ENCODE data around the gene PDIA6. TPM values are rescaled to one million over a fixed set of nuclear protein-coding genes. Genes with fewer than 3 reads are reported as not detected.

Gene PDIA6
- total and polyA plus RNA-seq, 9 of the 15 experiments (the other 6 are each of a cell fraction or from before 2014, with no cell fraction given), result 166 to 268 (median 229) TPM

DNA sequence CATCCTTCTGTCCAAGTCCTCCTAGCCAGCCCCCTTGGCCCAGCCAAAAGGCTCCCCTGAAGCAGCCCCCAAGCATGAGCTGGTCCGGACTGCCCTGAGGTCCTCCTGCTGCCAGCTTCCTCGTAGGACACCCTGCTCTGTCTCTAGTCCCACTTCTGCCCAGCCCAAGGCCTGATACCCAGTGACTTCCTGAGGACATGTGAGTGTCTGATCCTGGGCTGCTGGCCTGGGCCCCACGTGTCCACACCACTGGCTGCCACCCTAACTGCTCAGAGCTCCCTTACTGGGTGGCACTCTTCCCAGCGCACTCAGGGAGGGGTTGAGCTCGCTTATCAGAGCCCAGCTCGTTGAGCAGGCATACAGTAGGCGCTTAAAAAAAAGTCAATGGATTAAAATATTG lies 34.4 kb upstream of the PDIA6 start:
- no peak overlapping the region for H2AFZ ChIP-seq (ENCODE audit: low read depth, low read length)
- in situ Hi-C loops (cut with MboI) (loop anchor here (25.0 kb wide), 1 partner anchor 565 kb away; no protein-coding TSS in a partner anchor), intact Hi-C loops (cut with micrococcal nuclease) (no loop called here)
- H3K36me3 ChIP-seq (ENCODE audit: control insufficient read depth, insufficient read depth, low read length), result no peaks in the 10 kb centered on the region
- H3K9me3 ChIP-seq (replicated peaks; ENCODE audit: control insufficient read depth, insufficient read depth, low read depth, low read length), result no peaks in the 10 kb centered on the region
- peaks cover 9 to 49% of the 10 kb centered on the region in 2 experiments for H3K27me3 ChIP-seq (ENCODE audit: control insufficient read depth in 2 of 2, insufficient read depth in 2 of 2, low read length in 2 of 2)
- H3K4me3 ChIP-seq, result no peak overlapping the region
- BruUV-seq (replicated peaks), result no TSS peak
- FAIRE-seq (no peak), ATAC-seq (no peak), DNase-seq (ENCODE audit: extremely low read depth in 1 of 4, low spot score in 3 of 4) (no peak)
- H3K27ac ChIP-seq (ENCODE audit: extremely low read depth, low read depth, low read length), result no peak overlapping the region
- CTCF ChIA-PET (ENCODE audit: low intra/inter-chr PET ratio), result no interaction called here
- H3K4me2 ChIP-seq (ENCODE audit: insufficient read depth, low read length), result no peak overlapping the region
- H3K79me2 ChIP-seq (ENCODE audit: control insufficient read depth, insufficient read depth, low read length), result no peaks in the 10 kb centered on the region
- H3K9ac ChIP-seq (ENCODE audit: insufficient read depth in 1 of 2, low read depth in 2 of 2, low read length in 2 of 2), result no peak overlapping the region
- TF ChIP-seq TCF3 (CRISPR knock-in tag; IDR thresholded peaks at IDR 0.05) (no peak), STAT5A (IDR thresholded peaks at IDR 0.05; ENCODE audit: borderline replicate concordance, low read length) (no peak), POLR2AphosphoS5 (IDR thresholded peaks at IDR 0.05; ENCODE audit: control insufficient read depth, insufficient read depth, low read depth, low read length) (no peak), GABPB2 (CRISPR knock-in tag; conservative IDR thresholded peaks at IDR 0.05) (no peak), SRF (CRISPR knock-in tag; IDR thresholded peaks at IDR 0.05) (no peak), GABPB1 (CRISPR knock-in tag; IDR thresholded peaks at IDR 0.05) (no peak), MTF1 (CRISPR knock-in tag; IDR thresholded peaks at IDR 0.05; ENCODE audit: borderline replicate concordance) (no peak), ZNF696 (CRISPR knock-in tag; conservative IDR thresholded peaks at IDR 0.05) (no peak), ILF3 (IDR thresholded peaks at IDR 0.05; ENCODE audit: borderline replicate concordance) (no peak)
- TF ChIP-seq, protein P1, sequence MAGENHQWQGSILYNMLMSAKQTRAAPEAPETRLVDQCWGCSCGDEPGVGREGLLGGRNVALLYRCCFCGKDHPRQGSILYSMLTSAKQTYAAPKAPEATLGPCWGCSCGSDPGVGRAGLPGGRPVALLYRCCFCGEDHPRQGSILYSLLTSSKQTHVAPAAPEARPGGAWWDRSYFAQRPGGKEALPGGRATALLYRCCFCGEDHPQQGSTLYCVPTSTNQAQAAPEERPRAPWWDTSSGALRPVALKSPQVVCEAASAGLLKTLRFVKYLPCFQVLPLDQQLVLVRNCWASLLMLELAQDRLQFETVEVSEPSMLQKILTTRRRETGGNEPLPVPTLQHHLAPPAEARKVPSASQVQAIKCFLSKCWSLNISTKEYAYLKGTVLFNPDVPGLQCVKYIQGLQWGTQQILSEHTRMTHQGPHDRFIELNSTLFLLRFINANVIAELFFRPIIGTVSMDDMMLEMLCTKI (IDR thresholded peaks at IDR 0.05; ENCODE audit: partially characterized antibody), result no peak
- TF ChIP-seq, protein P2, sequence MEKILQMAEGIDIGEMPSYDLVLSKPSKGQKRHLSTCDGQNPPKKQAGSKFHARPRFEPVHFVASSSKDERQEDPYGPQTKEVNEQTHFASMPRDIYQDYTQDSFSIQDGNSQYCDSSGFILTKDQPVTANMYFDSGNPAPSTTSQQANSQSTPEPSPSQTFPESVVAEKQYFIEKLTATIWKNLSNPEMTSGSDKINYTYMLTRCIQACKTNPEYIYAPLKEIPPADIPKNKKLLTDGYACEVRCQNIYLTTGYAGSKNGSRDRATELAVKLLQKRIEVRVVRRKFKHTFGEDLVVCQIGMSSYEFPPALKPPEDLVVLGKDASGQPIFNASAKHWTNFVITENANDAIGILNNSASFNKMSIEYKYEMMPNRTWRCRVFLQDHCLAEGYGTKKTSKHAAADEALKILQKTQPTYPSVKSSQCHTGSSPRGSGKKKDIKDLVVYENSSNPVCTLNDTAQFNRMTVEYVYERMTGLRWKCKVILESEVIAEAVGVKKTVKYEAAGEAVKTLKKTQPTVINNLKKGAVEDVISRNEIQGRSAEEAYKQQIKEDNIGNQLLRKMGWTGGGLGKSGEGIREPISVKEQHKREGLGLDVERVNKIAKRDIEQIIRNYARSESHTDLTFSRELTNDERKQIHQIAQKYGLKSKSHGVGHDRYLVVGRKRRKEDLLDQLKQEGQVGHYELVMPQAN (IDR thresholded peaks at IDR 0.05; ENCODE audit: borderline replicate concordance), result no peak
- WGBS (ENCODE audit: insufficient coverage, low coverage, missing lambda C conversion rate), result 0% methylated on average over 7 of the region's 7 CpGs
- POLR2A ChIA-PET, result interaction anchor here (0.6 to 1.1 kb wide), 2 partner anchors 13 to 22 kb away, joined by 4 read pairs; no protein-coding TSS in a partner anchor
- no peaks in the 10 kb centered on the region for H3K4me1 ChIP-seq (replicated peaks in 1 of 2; ENCODE audit: control insufficient read depth in 2 of 2, insufficient read depth in 2 of 2, low read length in 2 of 2)
- H3K9me1 ChIP-seq (ENCODE audit: control insufficient read depth, insufficient read depth, low read length), result no peaks in the 10 kb centered on the region
- no peaks in the 10 kb centered on the region for H4K20me1 ChIP-seq (replicated peaks; ENCODE audit: control insufficient read depth, insufficient read depth, low read length)

All from K562 (cell line).